ENCODE results near the gene DNAH7. TPM values are rescaled to one million over a fixed set of nuclear protein-coding genes. Genes with fewer than 3 reads are reported as not detected.
A peak's percentile ranks its signal among the peaks of the same experiment; 100 is the strongest.

Gene DNAH7
- total and polyA plus RNA-seq, 10 of the 15 experiments (the other 5 are each of a cell fraction or from before 2014, with no cell fraction given), result 0.05 to 0.61 (median 0.16) TPM

GRCh38 chr2:195848119-195848899, 220.3 kb downstream of the DNAH7 start:
- POLR2A ChIA-PET, result no interaction called here
- no peaks in the 10 kb centered on the region for H3K4me1 ChIP-seq (ENCODE audit: control insufficient read depth, insufficient read depth, low read length)
- RAD21 ChIA-PET (ENCODE audit: unreplicated experiment), result no interaction called here
- H2AFZ ChIP-seq (ENCODE audit: control insufficient read depth, low read depth, low read length), result no peak overlapping the region
- no peaks in the 10 kb centered on the region for H3K36me3 ChIP-seq (ENCODE audit: control insufficient read depth in 2 of 2, insufficient read depth in 2 of 2, low read length in 1 of 2)
- H4K20me1 ChIP-seq (ENCODE audit: control insufficient read depth, insufficient read depth), result no peaks in the 10 kb centered on the region
- in situ Hi-C loops (cut with MboI), result no loop called here
- no peak overlapping the region for H3K4me2 ChIP-seq (ENCODE audit: control insufficient read depth, insufficient read depth)
- CTCF ChIA-PET, result interaction anchor here (1.0 kb wide), 1 partner anchor 219 kb away, joined by 5 read pairs; no protein-coding TSS in a partner anchor
- H3K9ac ChIP-seq (ENCODE audit: control insufficient read depth, insufficient read depth, low read length), result no peak overlapping the region
- DNase-seq (ENCODE audit: low read depth, low spot score) (no peak), FAIRE-seq (no peak), ATAC-seq (no peak)
- intact Hi-C loops (cut with micrococcal nuclease; ENCODE audit: unreplicated experiment), result no loop called here
- peak in 1 of 3 experiments; percentile 18; a peak in 1 of 6 replicates for TF ChIP-seq CTCF (IDR thresholded peaks at IDR 0.05 in 2 of 3, conservative IDR thresholded peaks at IDR 0.05 in 1 of 3; ENCODE audit: control insufficient read depth in 2 of 3, extremely low read depth in 1 of 3, insufficient read depth in 1 of 3, low read depth in 3 of 3, low read length in 3 of 3)
- peak; percentile 71 for TF ChIP-seq SMAD1 (IDR thresholded peaks at IDR 0.05; ENCODE audit: low read depth, partially characterized antibody)
- no peak for TF ChIP-seq BRCA1 (IDR thresholded peaks at IDR 0.05; ENCODE audit: low read depth, low read length)
- no peaks in the 10 kb centered on the region for H3K27me3 ChIP-seq (replicated peaks in 1 of 2; ENCODE audit: control insufficient read depth in 2 of 2, insufficient read depth in 2 of 2, low read length in 1 of 2)
- no peak overlapping the region for H3K27ac ChIP-seq (ENCODE audit: control insufficient read depth, insufficient read depth)
- H3K9me3 ChIP-seq (replicated peaks; ENCODE audit: control insufficient read depth, insufficient read depth, low read length), result no peaks in the 10 kb centered on the region
- H3K79me2 ChIP-seq (ENCODE audit: control insufficient read depth, insufficient read depth, low read length), result no peaks in the 10 kb centered on the region
- no TSS peak for BruUV-seq (replicated peaks)
- H3K4me3 ChIP-seq, result no peak overlapping the region
- SMC1A ChIA-PET (ENCODE audit: uncharacterized antibody, unreplicated experiment), result interaction anchor here (0.9 to 1.3 kb wide), 3 partner anchors 12 to 220 kb away, joined by 3 to 4 read pairs (median 3); partner anchors contain the start of gene DNAH7
- WGBS (ENCODE audit: insufficient coverage, insufficient replicate concordance, low lambda C conversion rate, missing lambda C conversion rate), result 25% methylated on average over 4 of the region's 4 CpGs
